ENCODE measurements around the gene PRPH.

The PRPH gene

GRCh38 chr12:49346659-49347310, 51.8 kb downstream of the PRPH start, which contains the start of gene DNAJC22:
Gene DNAJC22 (plus strand): TSS chr12:49346888. CDS start chr12:49348873, 1,985 bp downstream.
- no peak for DNase-seq (ENCODE audit: low spot score)

GRCh38 chr12:49347311-49348193, 52.6 kb downstream of the PRPH start:
- DNase-seq (ENCODE audit: low spot score): peak; percentile 91

Data from AG08395 (cell line).